Esophagus squamous epithelium (tissue), 4 donors: Measurements from ENCODE around the gene AFAP1L1.

Experiments
- POLR2A ChIP-seq, 4 donors: fragments of 450-650 bp; IDR thresholded peaks; one replicate each; pipeline ENCODE4 v1.6.1; 2017; ENCODE audit warnings: antibody characterized with exemption in 4 of 4, mild to moderate bottlenecking in 4 of 4, moderate library complexity in 3 of 4
- TF ChIP-seq, protein P1 (sequence below), 6 experiments: fragments of 450-650 bp in 4 of 6; fragments of 200-600 bp in 2 of 6; sonication (generic) in 2 of 6; IDR thresholded peaks; one replicate each; pipeline ENCODE4 v1.5.1; 2016 to 2019; ENCODE audit warnings: antibody characterized with exemption in 6 of 6, mild to moderate bottlenecking in 4 of 6, moderate library complexity in 4 of 6

DNA sequence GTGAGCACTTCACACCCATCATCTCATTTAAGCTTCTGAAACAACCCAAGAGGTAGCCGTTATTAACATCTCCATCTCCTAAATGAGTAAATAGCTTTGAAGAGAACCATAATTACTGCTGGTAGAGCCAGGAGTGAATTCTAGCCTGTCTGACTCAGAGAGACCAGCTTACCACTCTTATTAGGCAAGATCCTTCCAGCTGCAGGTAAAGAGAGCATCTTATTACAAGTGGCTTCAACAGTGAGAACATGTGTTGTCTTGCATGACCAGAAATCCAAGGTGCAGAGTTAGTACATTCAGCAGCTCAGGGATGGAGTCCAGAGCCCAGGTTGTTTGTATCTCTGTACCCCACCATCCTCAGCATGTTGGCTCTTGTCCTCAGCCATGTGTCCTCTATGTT is 10.9 kb upstream of the AFAP1L1 start:
- TF ChIP-seq, protein P1, sequence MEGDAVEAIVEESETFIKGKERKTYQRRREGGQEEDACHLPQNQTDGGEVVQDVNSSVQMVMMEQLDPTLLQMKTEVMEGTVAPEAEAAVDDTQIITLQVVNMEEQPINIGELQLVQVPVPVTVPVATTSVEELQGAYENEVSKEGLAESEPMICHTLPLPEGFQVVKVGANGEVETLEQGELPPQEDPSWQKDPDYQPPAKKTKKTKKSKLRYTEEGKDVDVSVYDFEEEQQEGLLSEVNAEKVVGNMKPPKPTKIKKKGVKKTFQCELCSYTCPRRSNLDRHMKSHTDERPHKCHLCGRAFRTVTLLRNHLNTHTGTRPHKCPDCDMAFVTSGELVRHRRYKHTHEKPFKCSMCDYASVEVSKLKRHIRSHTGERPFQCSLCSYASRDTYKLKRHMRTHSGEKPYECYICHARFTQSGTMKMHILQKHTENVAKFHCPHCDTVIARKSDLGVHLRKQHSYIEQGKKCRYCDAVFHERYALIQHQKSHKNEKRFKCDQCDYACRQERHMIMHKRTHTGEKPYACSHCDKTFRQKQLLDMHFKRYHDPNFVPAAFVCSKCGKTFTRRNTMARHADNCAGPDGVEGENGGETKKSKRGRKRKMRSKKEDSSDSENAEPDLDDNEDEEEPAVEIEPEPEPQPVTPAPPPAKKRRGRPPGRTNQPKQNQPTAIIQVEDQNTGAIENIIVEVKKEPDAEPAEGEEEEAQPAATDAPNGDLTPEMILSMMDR (IDR thresholded peaks at IDR 0.05): no peak
- no peak for TF ChIP-seq POLR2A (IDR thresholded peaks at IDR 0.05)
